ENCODE results near the gene ZFYVE28. TPM values are rescaled to one million over a fixed set of nuclear protein-coding genes. Genes with fewer than 3 reads are reported as not detected.

The ZFYVE28 gene
- total RNA-seq, 1 experiment from 2014 or later, result 0.82 TPM

DNA sequence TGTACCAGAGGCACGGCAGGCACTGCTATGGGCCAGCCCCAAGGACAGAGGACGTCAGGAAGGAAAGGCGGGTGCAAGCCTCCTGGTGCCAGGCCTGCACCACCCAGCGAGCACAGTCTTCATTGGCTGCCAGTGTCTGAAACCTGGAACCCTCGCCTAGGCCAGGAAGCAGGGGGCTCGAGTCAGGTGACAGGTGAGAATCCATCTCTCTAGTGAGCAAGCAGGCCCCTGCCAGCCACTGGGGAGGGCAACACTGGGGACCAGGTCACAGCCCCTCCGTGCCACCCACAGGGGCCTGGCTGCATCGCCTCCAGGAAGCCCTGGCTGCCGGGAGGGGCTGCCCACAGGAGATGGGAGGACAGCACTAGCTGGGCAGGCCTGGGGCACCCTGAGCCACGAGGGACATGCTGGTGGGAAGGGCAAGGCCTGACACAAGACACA is 169.6 kb downstream of the ZFYVE28 start:
- H3K27me3 ChIP-seq (replicated peaks; ENCODE audit: control insufficient read depth, insufficient read depth, low read length), result no peaks in the 10 kb centered on the region
- DNase-seq, result no peak
- ChIA-PET POLR2A (no interaction called here), CTCF (no interaction called here)
- Mint-ChIP-seq H3K36me3 (ENCODE audit: insufficient read depth, unreplicated experiment) (peaks cover 2% of the 10 kb centered on the region), H3K27ac (ENCODE audit: unreplicated experiment) (no peak overlapping the region), H3K4me1 (ENCODE audit: low read depth, unreplicated experiment) (peaks cover 2% of the 10 kb centered on the region), H3K4me3 (ENCODE audit: unreplicated experiment) (no peak overlapping the region), H3K9me3 (ENCODE audit: unreplicated experiment) (no peaks in the 10 kb centered on the region), H3K27me3 (ENCODE audit: insufficient read depth, unreplicated experiment) (no peaks in the 10 kb centered on the region)
- BruUV-seq (replicated peaks), result no TSS peak
- H3K4me3 ChIP-seq (ENCODE audit: low read depth, low read length), result no peak overlapping the region
- intact Hi-C loops (cut with micrococcal nuclease; ENCODE audit: unreplicated experiment), result loop anchor here (10.0 kb wide), 1 partner anchor 106 kb away; no protein-coding TSS in a partner anchor
- no peaks in the 10 kb centered on the region for H3K36me3 ChIP-seq (ENCODE audit: control insufficient read depth, insufficient read depth, low read length)
- TF ChIP-seq, protein P1, sequence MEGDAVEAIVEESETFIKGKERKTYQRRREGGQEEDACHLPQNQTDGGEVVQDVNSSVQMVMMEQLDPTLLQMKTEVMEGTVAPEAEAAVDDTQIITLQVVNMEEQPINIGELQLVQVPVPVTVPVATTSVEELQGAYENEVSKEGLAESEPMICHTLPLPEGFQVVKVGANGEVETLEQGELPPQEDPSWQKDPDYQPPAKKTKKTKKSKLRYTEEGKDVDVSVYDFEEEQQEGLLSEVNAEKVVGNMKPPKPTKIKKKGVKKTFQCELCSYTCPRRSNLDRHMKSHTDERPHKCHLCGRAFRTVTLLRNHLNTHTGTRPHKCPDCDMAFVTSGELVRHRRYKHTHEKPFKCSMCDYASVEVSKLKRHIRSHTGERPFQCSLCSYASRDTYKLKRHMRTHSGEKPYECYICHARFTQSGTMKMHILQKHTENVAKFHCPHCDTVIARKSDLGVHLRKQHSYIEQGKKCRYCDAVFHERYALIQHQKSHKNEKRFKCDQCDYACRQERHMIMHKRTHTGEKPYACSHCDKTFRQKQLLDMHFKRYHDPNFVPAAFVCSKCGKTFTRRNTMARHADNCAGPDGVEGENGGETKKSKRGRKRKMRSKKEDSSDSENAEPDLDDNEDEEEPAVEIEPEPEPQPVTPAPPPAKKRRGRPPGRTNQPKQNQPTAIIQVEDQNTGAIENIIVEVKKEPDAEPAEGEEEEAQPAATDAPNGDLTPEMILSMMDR (IDR thresholded peaks at IDR 0.05; ENCODE audit: insufficient read depth in 1 of 2, low read depth in 1 of 2, low read length in 1 of 2, severe bottlenecking in 1 of 2, unreplicated experiment in 1 of 2), result no peak
- H3K4me1 ChIP-seq, result no peaks in the 10 kb centered on the region
- no peaks in the 10 kb centered on the region for H3K9me3 ChIP-seq

DNA sequence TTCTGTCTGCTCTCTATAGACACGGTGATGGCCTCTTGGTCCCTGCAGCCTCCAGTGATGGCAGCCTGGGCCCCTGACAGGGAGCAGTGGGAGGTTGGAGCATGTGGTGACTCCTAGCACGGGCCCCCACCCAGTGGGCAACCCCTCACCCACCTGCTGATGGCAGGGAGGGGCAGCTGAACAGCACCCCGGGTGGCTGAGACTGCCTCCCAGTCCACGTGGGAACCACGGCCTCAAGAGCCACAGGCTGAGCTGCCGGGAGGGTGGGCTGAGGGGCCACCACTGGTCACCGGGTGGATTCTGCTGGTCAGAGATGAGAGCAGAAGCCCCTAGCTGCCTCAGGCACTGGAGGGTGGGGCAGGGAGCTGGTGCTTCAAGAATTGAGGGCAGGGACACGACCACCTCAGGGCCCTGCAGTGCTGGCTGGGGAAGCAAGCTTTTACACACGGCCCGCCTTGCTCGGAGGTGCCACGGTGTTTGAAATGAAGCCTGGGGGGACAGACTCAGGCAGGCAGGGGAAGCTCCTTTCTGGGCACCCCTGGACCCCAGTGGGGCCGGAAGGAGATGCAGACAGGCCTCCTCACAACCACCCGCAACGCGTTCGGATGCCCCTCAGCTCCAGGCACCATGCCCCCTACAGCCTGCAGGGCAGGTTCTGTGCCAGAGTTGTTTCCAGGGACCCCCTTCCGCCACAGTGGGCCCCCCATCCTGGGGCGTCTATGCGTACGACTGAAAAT is 170.2 kb downstream of the ZFYVE28 start:
- TF ChIP-seq, protein P1 (IDR thresholded peaks at IDR 0.05; ENCODE audit: insufficient read depth in 1 of 2, low read depth in 1 of 2, low read length in 1 of 2, severe bottlenecking in 1 of 2, unreplicated experiment in 1 of 2), result no peak
- ChIA-PET CTCF (no interaction called here), POLR2A (no interaction called here)
- Mint-ChIP-seq H3K4me1 (ENCODE audit: low read depth, unreplicated experiment) (peaks cover 7% of the 10 kb centered on the region), H3K4me3 (ENCODE audit: unreplicated experiment) (no peak overlapping the region), H3K9me3 (ENCODE audit: unreplicated experiment) (no peaks in the 10 kb centered on the region), H3K27ac (ENCODE audit: unreplicated experiment) (no peak overlapping the region), H3K36me3 (ENCODE audit: insufficient read depth, unreplicated experiment) (no peaks in the 10 kb centered on the region), H3K27me3 (ENCODE audit: insufficient read depth, unreplicated experiment) (no peaks in the 10 kb centered on the region)
- H3K36me3 ChIP-seq (ENCODE audit: control insufficient read depth, insufficient read depth, low read length), result no peaks in the 10 kb centered on the region
- no peaks in the 10 kb centered on the region for H3K27me3 ChIP-seq (replicated peaks; ENCODE audit: control insufficient read depth, insufficient read depth, low read length)
- no peaks in the 10 kb centered on the region for H3K4me1 ChIP-seq
- intact Hi-C loops (cut with micrococcal nuclease; ENCODE audit: unreplicated experiment), result loop anchor here (10.0 kb wide), 1 partner anchor 107 kb away; no protein-coding TSS in a partner anchor
- no peak overlapping the region for H3K4me3 ChIP-seq (ENCODE audit: low read depth, low read length)
- H3K9me3 ChIP-seq, result no peaks in the 10 kb centered on the region
- no peak for DNase-seq
- no TSS peak for BruUV-seq (replicated peaks)

DNA sequence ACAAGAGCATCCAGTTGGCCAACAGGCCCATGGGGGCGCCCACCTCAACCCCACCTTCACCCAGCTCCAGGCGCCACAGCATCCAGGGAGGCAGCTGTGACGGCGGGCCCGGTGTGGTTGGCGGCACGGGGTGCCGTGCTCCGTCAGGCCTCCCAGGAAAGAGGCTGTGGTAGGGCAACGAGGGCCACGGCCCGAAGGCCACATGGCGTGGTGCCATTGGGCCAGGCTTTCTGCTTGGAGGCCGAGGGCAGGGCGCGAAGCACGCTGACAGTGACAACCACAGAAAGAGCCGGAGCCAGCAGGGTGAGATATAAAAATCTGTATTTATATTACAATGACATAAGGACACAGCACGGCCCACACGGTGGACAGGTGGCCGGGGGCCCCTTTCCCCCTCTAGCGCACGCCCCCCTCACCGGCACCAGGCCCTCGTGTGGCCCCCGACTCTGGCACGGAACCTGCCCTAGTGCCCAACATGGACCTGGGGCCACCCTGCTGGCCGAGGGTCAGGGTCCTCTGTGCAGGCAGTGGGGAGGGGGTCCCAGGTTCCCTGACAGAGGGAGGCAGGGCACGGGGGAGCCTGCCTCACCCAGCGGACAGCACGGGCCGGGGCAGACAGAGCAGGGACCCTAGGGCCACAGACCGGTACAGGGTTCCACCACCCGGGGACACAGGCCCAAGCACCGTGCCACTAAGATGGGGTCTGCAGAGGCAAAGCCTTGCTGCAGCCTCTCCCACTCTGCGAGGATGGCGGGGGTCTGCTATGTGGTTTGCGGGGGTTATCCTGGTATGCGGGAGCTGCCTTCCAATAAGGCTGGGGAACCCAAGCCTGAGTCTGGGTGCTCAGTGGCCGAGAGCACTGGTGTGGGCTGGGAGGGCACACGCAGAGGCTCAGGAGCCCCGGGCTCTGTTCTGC is 171.1 kb downstream of the ZFYVE28 start:
- Mint-ChIP-seq H3K27ac (ENCODE audit: unreplicated experiment) (no peak overlapping the region), H3K4me3 (ENCODE audit: unreplicated experiment) (no peak overlapping the region), H3K36me3 (ENCODE audit: insufficient read depth, unreplicated experiment) (no peaks in the 10 kb centered on the region), H3K27me3 (ENCODE audit: insufficient read depth, unreplicated experiment) (no peaks in the 10 kb centered on the region), H3K9me3 (ENCODE audit: unreplicated experiment) (no peaks in the 10 kb centered on the region), H3K4me1 (ENCODE audit: low read depth, unreplicated experiment) (peaks cover 7% of the 10 kb centered on the region)
- H3K4me3 ChIP-seq (ENCODE audit: low read depth, low read length), result no peak overlapping the region
- CTCF ChIA-PET, result no interaction called here
- H3K27me3 ChIP-seq (replicated peaks; ENCODE audit: control insufficient read depth, insufficient read depth, low read length), result no peaks in the 10 kb centered on the region
- POLR2A ChIA-PET, result no interaction called here
- intact Hi-C loops (cut with micrococcal nuclease; ENCODE audit: unreplicated experiment), result loop anchor here (10.0 kb wide), 1 partner anchor 107 kb away; no protein-coding TSS in a partner anchor
- no peaks in the 10 kb centered on the region for H3K36me3 ChIP-seq (ENCODE audit: control insufficient read depth, insufficient read depth, low read length)
- DNase-seq, result no peak
- H3K9me3 ChIP-seq, result no peaks in the 10 kb centered on the region
- TF ChIP-seq, protein P1 (IDR thresholded peaks at IDR 0.05; ENCODE audit: insufficient read depth in 1 of 2, low read depth in 1 of 2, low read length in 1 of 2, severe bottlenecking in 1 of 2, unreplicated experiment in 1 of 2), result no peak
- BruUV-seq (replicated peaks), result no TSS peak
- no peaks in the 10 kb centered on the region for H3K4me1 ChIP-seq

Data from Caco-2 (cell line).